ENCODE results near the gene DMRT3.
A peak's percentile ranks its signal among the peaks of the same experiment; 100 is the strongest.

DMRT3 gene

DNA sequence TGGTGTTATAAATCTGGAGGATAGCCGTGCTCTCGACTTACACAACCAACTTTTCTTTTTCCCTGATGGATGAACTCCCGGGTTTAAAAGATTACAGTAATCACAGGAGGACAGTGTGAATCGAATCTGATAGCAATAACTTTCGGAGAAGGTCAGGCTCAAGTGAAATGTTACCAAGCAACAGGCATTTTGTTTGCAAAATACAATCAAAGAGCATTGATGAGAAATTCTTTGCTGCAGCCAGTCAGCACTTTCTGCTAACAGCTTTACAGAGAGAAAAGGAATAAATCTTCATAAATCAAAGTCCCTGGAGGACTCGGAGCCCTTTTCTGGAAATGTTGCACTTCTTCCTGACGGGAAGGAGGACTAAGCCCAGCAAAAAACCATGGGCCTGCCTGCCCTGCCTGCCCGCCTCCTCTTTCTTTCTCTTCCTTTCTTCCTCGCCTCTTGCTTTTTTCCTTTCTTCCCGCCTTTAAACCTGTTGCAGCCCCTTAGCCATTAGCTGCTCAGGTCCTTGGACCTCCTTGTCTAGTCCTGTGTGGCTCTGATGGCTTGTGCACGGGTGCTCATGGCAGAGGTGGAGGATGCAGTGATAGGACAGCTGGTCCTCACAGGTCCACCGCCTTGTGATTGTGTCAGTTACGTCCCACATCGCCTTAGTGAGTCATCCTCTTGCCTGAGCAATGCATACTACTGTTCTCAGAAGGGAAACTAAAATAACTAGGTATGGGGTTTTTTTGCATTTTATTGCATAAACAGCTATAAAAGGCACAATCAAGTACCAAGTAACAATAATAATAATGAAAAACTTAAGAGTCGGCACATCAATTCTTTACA, 6.2 kb downstream of the DMRT3 start:
- H3K9me3 ChIP-seq (ENCODE audit: control insufficient read depth, insufficient read depth, low read depth, low read length) = no peaks in the 10 kb centered on the region
- CTCF ChIA-PET = interaction anchor here (0.8 to 1.2 kb wide), 2 partner anchors 9 to 89 kb away, joined by 3 read pairs; no protein-coding TSS in a partner anchor
- no peak overlapping the region for H3K4me3 ChIP-seq (ENCODE audit: low read depth, low read length)
- no peaks in the 10 kb centered on the region for H3K36me3 ChIP-seq (ENCODE audit: control insufficient read depth in 2 of 2, insufficient read depth in 1 of 2, low read length in 2 of 2)
- no peak overlapping the region for H3K27ac ChIP-seq (ENCODE audit: extremely low read depth, low read depth, low read length)
- no peaks in the 10 kb centered on the region; the same call in 1 of the 2 replicates for H3K4me1 ChIP-seq (ENCODE audit: control insufficient read depth, insufficient read depth, low read length)
- 0 out of 2 replicates have a peak, but pooled peaks have one; percentile 15 for TF ChIP-seq SCRT1 (tag by site-specific recombination; IDR thresholded peaks at IDR 0.05; ENCODE audit: borderline replicate concordance)
- peak; percentile 52; the same call in 1 of the 2 replicates for TF ChIP-seq SCRT2 (tag by site-specific recombination; IDR thresholded peaks at IDR 0.05)
- TF ChIP-seq, protein P1, sequence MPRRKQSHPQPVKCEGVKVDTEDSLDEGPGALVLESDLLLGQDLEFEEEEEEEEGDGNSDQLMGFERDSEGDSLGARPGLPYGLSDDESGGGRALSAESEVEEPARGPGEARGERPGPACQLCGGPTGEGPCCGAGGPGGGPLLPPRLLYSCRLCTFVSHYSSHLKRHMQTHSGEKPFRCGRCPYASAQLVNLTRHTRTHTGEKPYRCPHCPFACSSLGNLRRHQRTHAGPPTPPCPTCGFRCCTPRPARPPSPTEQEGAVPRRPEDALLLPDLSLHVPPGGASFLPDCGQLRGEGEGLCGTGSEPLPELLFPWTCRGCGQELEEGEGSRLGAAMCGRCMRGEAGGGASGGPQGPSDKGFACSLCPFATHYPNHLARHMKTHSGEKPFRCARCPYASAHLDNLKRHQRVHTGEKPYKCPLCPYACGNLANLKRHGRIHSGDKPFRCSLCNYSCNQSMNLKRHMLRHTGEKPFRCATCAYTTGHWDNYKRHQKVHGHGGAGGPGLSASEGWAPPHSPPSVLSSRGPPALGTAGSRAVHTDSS (tag by site-specific recombination; IDR thresholded peaks at IDR 0.05) = no peak
- POLR2A ChIA-PET = no interaction called here

DNA sequence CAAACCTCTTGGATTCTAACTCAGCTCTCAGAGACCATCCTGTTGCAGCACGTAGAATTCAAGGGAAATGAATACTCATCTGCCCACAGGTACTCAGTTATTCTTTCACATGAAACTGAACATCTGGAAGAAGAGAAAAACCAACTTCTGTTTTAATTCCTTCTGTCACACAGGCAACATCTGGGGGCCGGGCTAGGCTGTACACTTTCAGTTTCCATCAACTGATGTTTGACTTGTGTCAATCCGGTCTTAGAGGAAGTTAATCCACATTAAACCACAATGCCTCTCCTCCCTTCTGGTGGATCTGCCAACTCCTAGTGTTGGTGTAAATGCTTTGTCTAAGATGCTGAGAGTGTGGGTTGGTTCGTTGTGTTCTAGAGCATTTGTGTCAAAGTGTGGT, 17.6 kb downstream of the DMRT3 start:
- POLR2A ChIA-PET = no interaction called here
- H3K4me3 ChIP-seq (ENCODE audit: low read depth, low read length) = no peak overlapping the region
- H3K36me3 ChIP-seq (ENCODE audit: control insufficient read depth in 2 of 2, insufficient read depth in 1 of 2, low read length in 2 of 2) = peaks cover 0 to 21% of the 10 kb centered on the region in 2 experiments; a peak in 1 of 3 replicates
- 0 out of 2 replicates have a peak, but pooled peaks cover under 1% of the 10 kb centered on the region for H3K4me1 ChIP-seq (ENCODE audit: control insufficient read depth, insufficient read depth, low read length)
- CTCF ChIA-PET = interaction anchor here (0.7 to 2.2 kb wide), 2 partner anchors 15 to 92 kb away, joined by 3 to 5 read pairs; no protein-coding TSS in a partner anchor
- no peaks in the 10 kb centered on the region for H3K9me3 ChIP-seq (ENCODE audit: control insufficient read depth, insufficient read depth, low read depth, low read length)
- TF ChIP-seq ZNF629 (tag by site-specific recombination; IDR thresholded peaks at IDR 0.05) = no peak
- no peak for TF ChIP-seq ZNF792 (tag by site-specific recombination; IDR thresholded peaks at IDR 0.05)
- TF ChIP-seq ZNF558 (tag by site-specific recombination; IDR thresholded peaks at IDR 0.05) = no peak
- TF ChIP-seq SP7 (tag by site-specific recombination; IDR thresholded peaks at IDR 0.05) = no peak
- TF ChIP-seq, protein P2, sequence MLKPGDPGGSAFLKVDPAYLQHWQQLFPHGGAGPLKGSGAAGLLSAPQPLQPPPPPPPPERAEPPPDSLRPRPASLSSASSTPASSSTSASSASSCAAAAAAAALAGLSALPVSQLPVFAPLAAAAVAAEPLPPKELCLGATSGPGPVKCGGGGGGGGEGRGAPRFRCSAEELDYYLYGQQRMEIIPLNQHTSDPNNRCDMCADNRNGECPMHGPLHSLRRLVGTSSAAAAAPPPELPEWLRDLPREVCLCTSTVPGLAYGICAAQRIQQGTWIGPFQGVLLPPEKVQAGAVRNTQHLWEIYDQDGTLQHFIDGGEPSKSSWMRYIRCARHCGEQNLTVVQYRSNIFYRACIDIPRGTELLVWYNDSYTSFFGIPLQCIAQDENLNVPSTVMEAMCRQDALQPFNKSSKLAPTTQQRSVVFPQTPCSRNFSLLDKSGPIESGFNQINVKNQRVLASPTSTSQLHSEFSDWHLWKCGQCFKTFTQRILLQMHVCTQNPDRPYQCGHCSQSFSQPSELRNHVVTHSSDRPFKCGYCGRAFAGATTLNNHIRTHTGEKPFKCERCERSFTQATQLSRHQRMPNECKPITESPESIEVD (tag by site-specific recombination; IDR thresholded peaks at IDR 0.05) = no peak
- no peak for TF ChIP-seq ZNF2 (tag by site-specific recombination; IDR thresholded peaks at IDR 0.05)
- TF ChIP-seq ZNF138 (tag by site-specific recombination; IDR thresholded peaks at IDR 0.05; ENCODE audit: borderline replicate concordance) = no peak
- no peak for TF ChIP-seq YY2 (tag by site-specific recombination; IDR thresholded peaks at IDR 0.05)
- no peak for TF ChIP-seq ZXDB (tag by site-specific recombination; IDR thresholded peaks at IDR 0.05)
- TF ChIP-seq ZNF24 (tag by site-specific recombination; IDR thresholded peaks at IDR 0.05) = no peak
- no peak for TF ChIP-seq ZNF311 (tag by site-specific recombination; IDR thresholded peaks at IDR 0.05; ENCODE audit: borderline replicate concordance)
- no peak for TF ChIP-seq ZNF324 (tag by site-specific recombination; IDR thresholded peaks at IDR 0.05)
- no peak overlapping the region for H3K27ac ChIP-seq (ENCODE audit: extremely low read depth, low read depth, low read length)

DNA sequence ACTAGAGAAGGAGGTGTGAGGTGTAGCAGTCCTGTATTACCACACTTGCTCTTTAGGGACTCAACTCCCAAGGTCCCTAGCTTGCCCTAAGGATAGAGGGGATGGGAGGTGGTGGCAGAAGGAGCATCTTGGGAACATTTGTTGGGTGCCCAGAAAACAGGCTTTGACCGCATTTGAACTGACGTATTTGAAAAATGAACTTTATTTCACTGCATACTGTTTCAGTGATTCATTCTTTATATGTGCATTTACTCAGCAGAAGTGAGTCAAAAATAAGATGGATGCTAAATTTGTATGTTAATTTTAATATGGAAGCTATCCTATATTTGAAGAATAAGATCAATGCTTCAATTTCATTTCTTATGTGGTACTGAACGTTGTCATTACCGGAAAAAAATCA, 18.7 kb downstream of the DMRT3 start:
- Histone ChIP-seq H3K9me3 (ENCODE audit: control insufficient read depth, insufficient read depth, low read depth, low read length) (no peaks in the 10 kb centered on the region), H3K36me3 (ENCODE audit: control insufficient read depth in 2 of 2, insufficient read depth in 1 of 2, low read length in 2 of 2) (peaks cover 0 to 12% of the 10 kb centered on the region in 2 experiments; a peak in 1 of 3 replicates), H3K27ac (ENCODE audit: extremely low read depth, low read depth, low read length) (no peak overlapping the region), H3K4me1 (ENCODE audit: control insufficient read depth, insufficient read depth, low read length) (0 out of 2 replicates have a peak, but pooled peaks cover 2% of the 10 kb centered on the region), H3K4me3 (ENCODE audit: low read depth, low read length) (no peak overlapping the region)
- ChIA-PET CTCF (interaction anchor here (0.6 to 2.2 kb wide), 7 partner anchors 14 to 111 kb away, joined by 3 to 8 read pairs (median 4); no protein-coding TSS in a partner anchor), POLR2A (no interaction called here)
- TF ChIP-seq KLF10 (tag by site-specific recombination; IDR thresholded peaks at IDR 0.05) (no peak), ZNF548 (tag by site-specific recombination; IDR thresholded peaks at IDR 0.05) (no peak), ZNF623 (tag by site-specific recombination; IDR thresholded peaks at IDR 0.05) (no peak), ZNF768 (tag by site-specific recombination; IDR thresholded peaks at IDR 0.05) (no peak), ZNF510 (tag by site-specific recombination; IDR thresholded peaks at IDR 0.05; ENCODE audit: insufficient replicate concordance) (no peak), ZNF16 (tag by site-specific recombination; IDR thresholded peaks at IDR 0.05; ENCODE audit: low read depth) (no peak), ZNF169 (tag by site-specific recombination; IDR thresholded peaks at IDR 0.05) (no peak), ZNF350 (tag by site-specific recombination; IDR thresholded peaks at IDR 0.05) (no peak)
- TF ChIP-seq, protein P3, sequence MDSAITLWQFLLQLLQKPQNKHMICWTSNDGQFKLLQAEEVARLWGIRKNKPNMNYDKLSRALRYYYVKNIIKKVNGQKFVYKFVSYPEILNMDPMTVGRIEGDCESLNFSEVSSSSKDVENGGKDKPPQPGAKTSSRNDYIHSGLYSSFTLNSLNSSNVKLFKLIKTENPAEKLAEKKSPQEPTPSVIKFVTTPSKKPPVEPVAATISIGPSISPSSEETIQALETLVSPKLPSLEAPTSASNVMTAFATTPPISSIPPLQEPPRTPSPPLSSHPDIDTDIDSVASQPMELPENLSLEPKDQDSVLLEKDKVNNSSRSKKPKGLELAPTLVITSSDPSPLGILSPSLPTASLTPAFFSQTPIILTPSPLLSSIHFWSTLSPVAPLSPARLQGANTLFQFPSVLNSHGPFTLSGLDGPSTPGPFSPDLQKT (IDR thresholded peaks at IDR 0.05; ENCODE audit: borderline replicate concordance, low read depth, low read length) = no peak
- TF ChIP-seq, protein P4, sequence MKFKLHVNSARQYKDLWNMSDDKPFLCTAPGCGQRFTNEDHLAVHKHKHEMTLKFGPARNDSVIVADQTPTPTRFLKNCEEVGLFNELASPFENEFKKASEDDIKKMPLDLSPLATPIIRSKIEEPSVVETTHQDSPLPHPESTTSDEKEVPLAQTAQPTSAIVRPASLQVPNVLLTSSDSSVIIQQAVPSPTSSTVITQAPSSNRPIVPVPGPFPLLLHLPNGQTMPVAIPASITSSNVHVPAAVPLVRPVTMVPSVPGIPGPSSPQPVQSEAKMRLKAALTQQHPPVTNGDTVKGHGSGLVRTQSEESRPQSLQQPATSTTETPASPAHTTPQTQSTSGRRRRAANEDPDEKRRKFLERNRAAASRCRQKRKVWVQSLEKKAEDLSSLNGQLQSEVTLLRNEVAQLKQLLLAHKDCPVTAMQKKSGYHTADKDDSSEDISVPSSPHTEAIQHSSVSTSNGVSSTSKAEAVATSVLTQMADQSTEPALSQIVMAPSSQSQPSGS (tag by site-specific recombination; IDR thresholded peaks at IDR 0.05; ENCODE audit: low read depth) = no peak
